Stimulated activated memory B cell treated with anti-CD40 and anti-IgM and Interleukin-4, amounts not matched to agents 10 μg/mL and 1 μg/mL and 100 μg/mL, for 72 hours (primary cell): ENCODE results near the gene CSRP1.
"Not testable (repeated sequence)": the region's sequence is repeated elsewhere in the genome, so short reads cannot be mapped to it uniquely, and the experiment has no call there.

Source experiments
- ATAC-seq: fragments of 150-1000 bp; cut with Tn5 transposase; 2 replicates; pipeline ENCODE4 v1.10.0; 2021
- H3K27ac Mint-ChIP-seq: one replicate; pipeline ENCODE4 v1.8.0; 2022; ENCODE audit warnings: mild to moderate bottlenecking, mixed read lengths
- H3K27me3 Mint-ChIP-seq: one replicate; pipeline ENCODE4 v1.8.0; 2022; ENCODE audit warnings: mixed read lengths
- H3K36me3 Mint-ChIP-seq: one replicate; pipeline ENCODE4 v1.8.0; 2022; ENCODE audit warnings: mixed read lengths
- H3K4me1 Mint-ChIP-seq: one replicate; pipeline ENCODE4 v1.8.0; 2022; ENCODE audit warnings: mixed read lengths
- H3K4me3 Mint-ChIP-seq: one replicate; pipeline ENCODE4 v1.8.0; 2022; ENCODE audit warnings: mild to moderate bottlenecking, moderate library complexity, mixed read lengths
- H3K9me3 Mint-ChIP-seq: one replicate; pipeline ENCODE4 v1.8.0; 2022; ENCODE audit warnings: mixed read lengths

Gene CSRP1

GRCh38 chr1:201483373-201483949 lies 23.5 kb downstream of the CSRP1 start:
- H3K9me3 Mint-ChIP-seq, result no peaks in the 10 kb centered on the region
- H3K36me3 Mint-ChIP-seq, result peaks cover 14% of the 10 kb centered on the region
- H3K4me1 Mint-ChIP-seq, result peaks cover 37% of the 10 kb centered on the region
- H3K4me3 Mint-ChIP-seq, result no peak overlapping the region
- H3K27ac Mint-ChIP-seq, result peak overlapping the region; percentile 38
- ATAC-seq, result no peak
- H3K27me3 Mint-ChIP-seq, result no peaks in the 10 kb centered on the region

- Mint-ChIP-seq H3K4me3 (no peak overlapping the region), H3K27ac (peak overlapping the region; percentile 38), H3K4me1 (peaks cover 37% of the 10 kb centered on the region), H3K27me3 (no peaks in the 10 kb centered on the region), H3K36me3 (peaks cover 7% of the 10 kb centered on the region), H3K9me3 (no peaks in the 10 kb centered on the region)
- ATAC-seq, result peak; percentile 62
These were observed 24.2 kb downstream of the CSRP1 start for GRCh38 chr1:201482755-201483154.

- peak; percentile 87 for ATAC-seq
- Mint-ChIP-seq H3K27ac (peak overlapping the region; percentile 38), H3K4me3 (peak overlapping the region; percentile 59), H3K27me3 (no peaks in the 10 kb centered on the region), H3K9me3 (no peaks in the 10 kb centered on the region), H3K36me3 (peaks cover 6% of the 10 kb centered on the region), H3K4me1 (peaks cover 37% of the 10 kb centered on the region)
These were observed 25.0 kb downstream of the CSRP1 start for GRCh38 chr1:201481761-201482493.

- H3K4me3 Mint-ChIP-seq, result peak overlapping the region; percentile 59
- H3K27ac Mint-ChIP-seq, result peak overlapping the region; percentile 21
- peaks cover 9% of the 10 kb centered on the region for H3K27me3 Mint-ChIP-seq
- H3K9me3 Mint-ChIP-seq, result no peaks in the 10 kb centered on the region
- H3K4me1 Mint-ChIP-seq, result peaks cover 44% of the 10 kb centered on the region
- ATAC-seq, result no peak
- peaks cover 6% of the 10 kb centered on the region for H3K36me3 Mint-ChIP-seq
These were observed 25.9 kb downstream of the CSRP1 start for GRCh38 chr1:201481004-201481380.

GRCh38 chr1:201480231-201481003 lies 26.5 kb downstream of the CSRP1 start:
- Mint-ChIP-seq H3K36me3 (peaks cover 6% of the 10 kb centered on the region), H3K27ac (peak overlapping the region; percentile 21), H3K27me3 (peaks cover 10% of the 10 kb centered on the region)

GRCh38 chr1:201479201-201479730 lies 27.7 kb downstream of the CSRP1 start:
- Mint-ChIP-seq H3K27ac (no peak overlapping the region), H3K4me1 (peaks cover 44% of the 10 kb centered on the region), H3K36me3 (peaks cover 6% of the 10 kb centered on the region), H3K9me3 (no peaks in the 10 kb centered on the region), H3K27me3 (peaks cover 10% of the 10 kb centered on the region), H3K4me3 (no peak overlapping the region)
- no peak for ATAC-seq

More at GRCh38 chr1:201480231-201481003, 26.5 kb downstream of the CSRP1 start:
- Mint-ChIP-seq H3K4me1 (peaks cover 44% of the 10 kb centered on the region), H3K4me3 (peak overlapping the region; percentile 59), H3K9me3 (no peaks in the 10 kb centered on the region)
- peak; percentile 86 for ATAC-seq

- peaks cover 14% of the 10 kb centered on the region for H3K27me3 Mint-ChIP-seq
- not testable (repeated sequence) for H3K36me3 Mint-ChIP-seq, ATAC-seq, H3K4me3 Mint-ChIP-seq, H3K9me3 Mint-ChIP-seq, H3K27ac Mint-ChIP-seq
- H3K4me1 Mint-ChIP-seq, result peaks cover 43% of the 10 kb centered on the region
These were observed 28.3 kb downstream of the CSRP1 start for GRCh38 chr1:201478666-201479065.

- Mint-ChIP-seq H3K27ac (no peak overlapping the region), H3K9me3 (no peaks in the 10 kb centered on the region), H3K36me3 (no peaks in the 10 kb centered on the region), H3K4me3 (no peak overlapping the region), H3K4me1 (peaks cover 26% of the 10 kb centered on the region), H3K27me3 (peaks cover 32% of the 10 kb centered on the region)
- no peak for ATAC-seq
These were observed 30.1 kb downstream of the CSRP1 start for GRCh38 chr1:201476670-201477344.

- Mint-ChIP-seq H3K36me3 (no peaks in the 10 kb centered on the region), H3K27ac (no peak overlapping the region), H3K9me3 (no peaks in the 10 kb centered on the region), H3K4me3 (no peak overlapping the region), H3K4me1 (peaks cover 18% of the 10 kb centered on the region), H3K27me3 (peaks cover 39% of the 10 kb centered on the region)
- ATAC-seq, result no peak
These were observed 30.8 kb downstream of the CSRP1 start for GRCh38 chr1:201475915-201476669.

GRCh38 chr1:201475130-201475529 lies 31.8 kb downstream of the CSRP1 start:
- H3K27ac Mint-ChIP-seq, result no peak overlapping the region
- peaks cover 9% of the 10 kb centered on the region for H3K4me1 Mint-ChIP-seq
- H3K36me3 Mint-ChIP-seq, result no peaks in the 10 kb centered on the region
- no peak overlapping the region for H3K4me3 Mint-ChIP-seq
- no peak for ATAC-seq
- H3K27me3 Mint-ChIP-seq, result peaks cover 49% of the 10 kb centered on the region
- H3K9me3 Mint-ChIP-seq, result no peaks in the 10 kb centered on the region

- H3K36me3 Mint-ChIP-seq, result no peaks in the 10 kb centered on the region
- ATAC-seq, result no peak
- H3K27me3 Mint-ChIP-seq, result peaks cover 62% of the 10 kb centered on the region
- H3K9me3 Mint-ChIP-seq, result no peaks in the 10 kb centered on the region
- no peak overlapping the region for H3K4me3 Mint-ChIP-seq
- no peak overlapping the region for H3K27ac Mint-ChIP-seq
- peaks cover 7% of the 10 kb centered on the region for H3K4me1 Mint-ChIP-seq
These were observed 33.6 kb downstream of the CSRP1 start for GRCh38 chr1:201473296-201473695.

- not testable (repeated sequence) for H3K4me3 Mint-ChIP-seq, H3K9me3 Mint-ChIP-seq, ATAC-seq, H3K27ac Mint-ChIP-seq, H3K4me1 Mint-ChIP-seq, H3K36me3 Mint-ChIP-seq
- H3K27me3 Mint-ChIP-seq, result peaks cover 72% of the 10 kb centered on the region
These were observed 34.6 kb downstream of the CSRP1 start for GRCh38 chr1:201472321-201472720.

- Mint-ChIP-seq H3K27me3 (peaks cover 76% of the 10 kb centered on the region), H3K36me3 (no peaks in the 10 kb centered on the region), H3K4me3 (no peak overlapping the region), H3K9me3 (no peaks in the 10 kb centered on the region), H3K4me1 (peaks cover 7% of the 10 kb centered on the region), H3K27ac (no peak overlapping the region)
- ATAC-seq, result no peak
These were observed 35.2 kb downstream of the CSRP1 start for GRCh38 chr1:201471772-201472171.

GRCh38 chr1:201470581-201470980 lies 36.3 kb downstream of the CSRP1 start:
- Mint-ChIP-seq H3K4me3 (no peak overlapping the region), H3K36me3 (no peaks in the 10 kb centered on the region), H3K9me3 (no peaks in the 10 kb centered on the region), H3K4me1 (no peaks in the 10 kb centered on the region), H3K27me3 (peaks cover 80% of the 10 kb centered on the region), H3K27ac (no peak overlapping the region)
- no peak for ATAC-seq
